Measurements from ENCODE around the gene BTBD2. TPM values are rescaled to one million over a fixed set of nuclear protein-coding genes. Genes with fewer than 3 reads are reported as not detected.

Gene BTBD2
- total RNA-seq, 1 experiment from 2014 or later = 110 TPM

- Histone ChIP-seq H3K14ac (ENCODE audit: insufficient read depth, low read length) (no peak overlapping the region), H3K79me1 (ENCODE audit: insufficient read depth, low read depth, low read length, poor library complexity, severe bottlenecking) (no peaks in the 10 kb centered on the region), H3K79me2 (ENCODE audit: insufficient read depth, low read length) (no peaks in the 10 kb centered on the region), H3K23ac (ENCODE audit: insufficient read length, low read depth, low read length) (no peak overlapping the region), H2BK20ac (ENCODE audit: low read depth, low read length, poor library complexity, severe bottlenecking) (no peak overlapping the region), H2BK120ac (ENCODE audit: low read depth, low read length, poor library complexity, severe bottlenecking) (no peak overlapping the region), H2AK5ac (ENCODE audit: insufficient read length, low read length) (no peak overlapping the region), H3K23me2 (ENCODE audit: insufficient read length, low read depth, low read length, poor library complexity, severe bottlenecking) (no peaks in the 10 kb centered on the region), H2BK15ac (ENCODE audit: low read depth, low read length) (no peak overlapping the region), H2BK5ac (ENCODE audit: insufficient read length, low read length) (no peak overlapping the region), H3K9ac (ENCODE audit: extremely low read depth, insufficient read length, low read length) (no peak overlapping the region), H3K4me2 (ENCODE audit: insufficient read depth, insufficient read length, low read length) (no peak overlapping the region), H3K27ac (ENCODE audit: insufficient read length, low read depth, low read length) (no peak overlapping the region), H2BK12ac (ENCODE audit: insufficient read length, low read depth, low read length) (no peak overlapping the region), H3K9me3 (ENCODE audit: control insufficient read depth, low read depth, low read length) (no peaks in the 10 kb centered on the region), H3K18ac (ENCODE audit: insufficient read length, low read depth, low read length) (no peak overlapping the region), H4K91ac (ENCODE audit: insufficient read length, low read depth, low read length) (no peak overlapping the region), H3K4me1 (ENCODE audit: insufficient read depth, low read length) (no peaks in the 10 kb centered on the region), H4K8ac (replicated peaks; ENCODE audit: insufficient read length, low read depth, low read length) (no peak overlapping the region), H3T11ph (ENCODE audit: low read length) (no peak overlapping the region), H3K4ac (ENCODE audit: low read depth, low read length) (no peak overlapping the region), H2AFZ (ENCODE audit: low read length) (no peak overlapping the region), H4K20me1 (ENCODE audit: control insufficient read depth, insufficient read depth, insufficient read length) (no peaks in the 10 kb centered on the region), H3K56ac (ENCODE audit: insufficient read length, low read depth, low read length) (no peak overlapping the region), H3K27me3 (ENCODE audit: insufficient read depth, low read length) (no peaks in the 10 kb centered on the region), H4K5ac (ENCODE audit: insufficient read length, low read depth, low read length) (no peak overlapping the region)
- no peak for TF ChIP-seq CTCF (conservative IDR thresholded peaks at IDR 0.05)
- Mint-ChIP-seq H3K36me3 (ENCODE audit: insufficient read depth in 1 of 3, low read depth in 3 of 3) (peaks cover 0 to 5% (median 4%) of the 10 kb centered on the region in 3 experiments; a peak in 6 of 7 replicates), H3K4me3 (no peak overlapping the region), H3K4me1 (peaks cover 3 to 10% of the 10 kb centered on the region in 2 experiments), H3K9me3 (peaks cover 9 to 16% of the 10 kb centered on the region in 2 experiments), H3K27ac (no peak overlapping the region), H3K27me3 (ENCODE audit: low read depth) (peaks cover 13% of the 10 kb centered on the region)
- DNase-seq = no peak
- WGBS (ENCODE audit: extremely low coverage, insufficient read length, low lambda C conversion rate) = no CpG with 5 or more reads among the region's 10 CpGs
Observed at GRCh38 chr19:2026770-2027169, 11.3 kb upstream of the BTBD2 start.
